HEK293 (cell line): Measurements from ENCODE around the gene OR1J4.

Source experiments
- CTCF ChIP-seq: fragments of 450-650 bp; formaldehyde crosslinking; IDR thresholded peaks from 2 replicates; pipeline ENCODE4 v1.5.1; 2016; ENCODE audit warnings: missing biosample characterization, missing genetic modification characterization
- ELK4 ChIP-seq: IDR thresholded peaks from 2 replicates; pipeline ENCODE4 v1.6.1; 2011; ENCODE audit warnings: mild to moderate bottlenecking, low read depth, low read length, borderline replicate concordance
- KLF8 ChIP-seq: fragments of 450-650 bp; formaldehyde crosslinking; IDR thresholded peaks from 2 replicates; pipeline ENCODE4 v1.5.1; 2016; ENCODE audit warnings: missing biosample characterization, missing genetic modification characterization
- MYNN ChIP-seq: fragments of 450-650 bp; formaldehyde crosslinking; IDR thresholded peaks from 2 replicates; pipeline ENCODE4 v1.5.1; 2016; ENCODE audit warnings: missing biosample characterization, missing genetic modification characterization, borderline replicate concordance
- ZNF16 ChIP-seq: fragments of 450-650 bp; formaldehyde crosslinking; IDR thresholded peaks from 2 replicates; pipeline ENCODE4 v1.5.1; 2016; ENCODE audit warnings: low read depth, missing biosample characterization, missing genetic modification characterization
- ZNF18 ChIP-seq: fragments of 450-650 bp; formaldehyde crosslinking; IDR thresholded peaks from 2 replicates; pipeline ENCODE4 v1.5.1; 2016; ENCODE audit warnings: missing biosample characterization, missing genetic modification characterization

GRCh38 chr9:122519376-122519775 is 435 bp downstream of the OR1J4 start:
- TF ChIP-seq ZNF16 (tag by site-specific recombination) (no peak), ZNF18 (tag by site-specific recombination) (no peak), CTCF (no peak), MYNN (tag by site-specific recombination) (no peak), ELK4 (no peak), KLF8 (tag by site-specific recombination) (no peak)
